Measurements from ENCODE around the gene TBC1D3B.
A peak's percentile ranks its signal among the peaks of the same experiment; 100 is the strongest.
"Not testable (repeated sequence)": the region's sequence is repeated elsewhere in the genome, so short reads cannot be mapped to it uniquely, and the experiment has no call there.

Gene TBC1D3B

DNA sequence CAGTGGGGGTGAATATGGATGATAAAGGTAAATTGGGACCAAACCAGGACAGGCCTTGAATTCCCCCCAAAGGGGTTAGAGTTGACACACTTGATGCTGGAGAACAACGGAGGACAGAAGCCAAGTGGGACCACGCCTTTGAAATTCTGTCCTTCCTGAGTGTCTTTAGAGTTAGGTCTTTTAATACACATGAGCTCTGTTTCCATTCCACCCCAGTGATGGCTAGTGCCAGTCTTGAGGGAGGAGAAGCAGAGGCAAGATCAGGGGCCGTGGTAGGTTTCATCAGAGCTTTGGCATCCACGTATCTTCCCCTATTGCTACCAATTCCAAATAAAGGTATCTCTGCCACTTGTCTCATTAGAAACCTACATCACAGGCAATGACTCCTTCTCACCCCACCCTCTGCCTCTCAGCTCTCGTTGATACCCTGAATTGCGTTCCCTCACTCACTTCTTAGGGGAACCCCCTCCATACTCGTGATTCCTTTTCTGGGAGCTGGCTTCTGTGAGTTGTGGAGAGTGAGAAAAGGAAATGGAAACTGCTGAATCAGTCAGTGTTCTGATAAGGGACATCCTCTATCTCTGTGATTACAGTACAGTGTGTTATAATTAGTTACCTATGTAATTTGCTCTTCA, 22.5 kb upstream of the TBC1D3B start:
- Histone ChIP-seq H3K4me3 (ENCODE audit: low read depth, low read length) (no peak overlapping the region), H3K27ac (ENCODE audit: low read depth, low read length) (no peak overlapping the region), H2AFZ (ENCODE audit: low read length, unreplicated experiment) (no peak overlapping the region), H3K27me3 (ENCODE audit: insufficient read depth, low read length) (no peaks in the 10 kb centered on the region), H3K4me1 (ENCODE audit: control insufficient read depth, insufficient read depth, low read length, unreplicated experiment) (peaks cover 16% of the 10 kb centered on the region), H3K36me3 (ENCODE audit: insufficient read depth, low read length) (no peaks in the 10 kb centered on the region), H3K79me2 (ENCODE audit: control insufficient read depth, insufficient read depth, low read length, unreplicated experiment) (no peaks in the 10 kb centered on the region)

DNA sequence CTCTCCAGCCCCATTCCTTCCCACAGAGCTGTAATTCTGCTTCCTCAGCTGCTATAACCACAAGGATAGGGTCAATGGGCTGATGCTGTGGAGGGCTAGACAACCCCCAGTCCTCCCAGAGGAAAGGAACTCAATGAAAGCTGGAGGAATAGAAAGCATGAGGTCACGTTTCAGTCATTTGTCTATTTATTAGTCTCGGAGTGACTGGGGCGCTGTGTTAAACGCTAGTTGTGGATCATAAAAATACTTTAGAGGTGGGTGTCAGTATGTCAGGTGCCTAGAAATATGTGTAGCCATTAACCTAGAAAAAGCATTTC, 20.9 kb upstream of the TBC1D3B start:
- Histone ChIP-seq H3K27ac (ENCODE audit: low read depth, low read length) (no peak overlapping the region), H3K4me3 (ENCODE audit: low read depth, low read length) (no peak overlapping the region), H3K36me3 (ENCODE audit: insufficient read depth, low read length) (no peaks in the 10 kb centered on the region), H3K27me3 (ENCODE audit: insufficient read depth, low read length) (no peaks in the 10 kb centered on the region), H2AFZ (ENCODE audit: low read length, unreplicated experiment) (no peak overlapping the region), H3K79me2 (ENCODE audit: control insufficient read depth, insufficient read depth, low read length, unreplicated experiment) (no peaks in the 10 kb centered on the region), H3K4me1 (ENCODE audit: control insufficient read depth, insufficient read depth, low read length, unreplicated experiment) (peaks cover 28% of the 10 kb centered on the region)

DNA sequence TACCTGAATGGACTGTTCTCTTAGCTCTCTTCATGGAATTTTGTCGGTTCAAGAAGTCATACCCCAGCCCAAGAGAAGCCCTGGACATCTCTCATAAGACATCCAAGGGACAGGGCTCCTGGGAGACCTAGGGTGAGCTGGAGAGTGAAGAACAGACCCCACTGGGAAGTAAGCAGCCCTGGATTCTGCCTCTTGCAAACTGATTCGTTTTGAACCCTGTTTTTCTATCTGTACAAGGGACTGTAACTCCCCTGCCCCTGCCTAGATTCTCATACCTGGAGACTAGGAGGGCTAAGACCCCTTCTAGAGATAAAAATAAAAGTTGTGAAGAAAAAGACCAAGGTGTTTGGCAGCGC, 19.7 kb upstream of the TBC1D3B start:
- H3K79me2 ChIP-seq (ENCODE audit: control insufficient read depth, insufficient read depth, low read length, unreplicated experiment) = no peaks in the 10 kb centered on the region
- H3K36me3 ChIP-seq (ENCODE audit: insufficient read depth, low read length) = no peaks in the 10 kb centered on the region
- H2AFZ ChIP-seq (ENCODE audit: low read length, unreplicated experiment) = no peak overlapping the region
- H3K27me3 ChIP-seq (ENCODE audit: insufficient read depth, low read length) = no peaks in the 10 kb centered on the region
- H3K4me3 ChIP-seq (ENCODE audit: low read depth, low read length) = no peak overlapping the region
- H3K27ac ChIP-seq (ENCODE audit: low read depth, low read length) = no peak overlapping the region
- H3K4me1 ChIP-seq (ENCODE audit: control insufficient read depth, insufficient read depth, low read length, unreplicated experiment) = peaks cover 35% of the 10 kb centered on the region

- Histone ChIP-seq H3K36me3 (ENCODE audit: insufficient read depth, low read length) (no peaks in the 10 kb centered on the region), H3K79me2 (ENCODE audit: control insufficient read depth, insufficient read depth, low read length, unreplicated experiment) (no peaks in the 10 kb centered on the region), H3K4me1 (ENCODE audit: control insufficient read depth, insufficient read depth, low read length, unreplicated experiment) (peaks cover 36% of the 10 kb centered on the region), H3K27ac (ENCODE audit: low read depth, low read length) (no peak overlapping the region), H3K4me3 (ENCODE audit: low read depth, low read length) (no peak overlapping the region), H2AFZ (ENCODE audit: low read length, unreplicated experiment) (no peak overlapping the region), H3K27me3 (ENCODE audit: insufficient read depth, low read length) (no peaks in the 10 kb centered on the region)
These were observed 19.1 kb upstream of the TBC1D3B start for GRCh38 chr17:36195434-36196130.

- not testable (repeated sequence) for H3K79me2 ChIP-seq (ENCODE audit: control insufficient read depth, insufficient read depth, low read length, unreplicated experiment); H3K4me3 ChIP-seq (ENCODE audit: low read depth, low read length); H3K36me3 ChIP-seq (ENCODE audit: insufficient read depth, low read length); H2AFZ ChIP-seq (ENCODE audit: low read length, unreplicated experiment); H3K27me3 ChIP-seq (ENCODE audit: insufficient read depth, low read length); H3K27ac ChIP-seq (ENCODE audit: low read depth, low read length)
- peaks cover 42% of the 10 kb centered on the region for H3K4me1 ChIP-seq (ENCODE audit: control insufficient read depth, insufficient read depth, low read length, unreplicated experiment)
These were observed 18.5 kb upstream of the TBC1D3B start for GRCh38 chr17:36194832-36195433.

DNA sequence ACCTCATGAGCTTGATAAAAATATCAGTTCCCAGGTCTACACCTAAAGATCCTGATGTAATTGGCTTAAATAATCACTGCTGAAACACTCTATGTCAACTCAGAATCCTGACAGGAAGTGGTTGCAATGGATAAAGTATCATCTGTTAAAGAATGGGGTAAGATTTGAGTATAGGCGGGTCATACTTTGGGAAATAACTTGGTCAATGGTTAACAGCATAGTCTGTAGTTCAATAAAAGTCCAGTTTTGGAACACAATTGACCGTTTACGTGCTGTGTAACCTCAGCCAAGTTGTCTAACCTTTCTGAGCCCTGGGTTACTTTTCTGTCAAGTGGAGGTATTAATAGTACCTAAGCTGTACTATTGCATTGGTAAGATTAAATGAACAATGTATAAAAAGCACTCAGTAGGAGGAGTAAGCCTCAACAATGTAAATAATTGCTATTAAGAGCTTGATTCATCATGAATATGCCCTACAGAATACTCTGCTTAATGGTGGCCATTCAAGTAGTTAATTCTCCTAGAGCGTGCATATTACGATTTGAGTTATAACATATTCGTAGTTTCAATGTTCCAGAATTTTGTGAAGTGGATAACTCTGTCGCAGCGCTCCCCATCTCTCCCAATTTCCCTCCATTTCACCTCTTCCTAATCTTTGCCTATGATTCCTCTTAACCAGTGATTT, 17.9 kb upstream of the TBC1D3B start:
- peaks cover 41% of the 10 kb centered on the region for H3K4me1 ChIP-seq (ENCODE audit: control insufficient read depth, insufficient read depth, low read length, unreplicated experiment)
- not testable (repeated sequence) for H3K4me3 ChIP-seq (ENCODE audit: low read depth, low read length); H3K27me3 ChIP-seq (ENCODE audit: insufficient read depth, low read length); H3K36me3 ChIP-seq (ENCODE audit: insufficient read depth, low read length); H2AFZ ChIP-seq (ENCODE audit: low read length, unreplicated experiment); H3K79me2 ChIP-seq (ENCODE audit: control insufficient read depth, insufficient read depth, low read length, unreplicated experiment); H3K27ac ChIP-seq (ENCODE audit: low read depth, low read length)

- Histone ChIP-seq H3K4me1 (ENCODE audit: control insufficient read depth, insufficient read depth, low read length, unreplicated experiment) (peaks cover 39% of the 10 kb centered on the region), H2AFZ (ENCODE audit: low read length, unreplicated experiment) (no peak overlapping the region), H3K4me3 (ENCODE audit: low read depth, low read length) (no peak overlapping the region)
These were observed 16.9 kb upstream of the TBC1D3B start for GRCh38 chr17:36193216-36193775.

GRCh38 chr17:36190549-36191330, 14.3 kb upstream of the TBC1D3B start:
- H3K4me1 ChIP-seq (ENCODE audit: control insufficient read depth, insufficient read depth, low read length, unreplicated experiment) = peaks cover 27% of the 10 kb centered on the region
- not testable (repeated sequence) for H3K27me3 ChIP-seq (ENCODE audit: insufficient read depth, low read length); H2AFZ ChIP-seq (ENCODE audit: low read length, unreplicated experiment); H3K36me3 ChIP-seq (ENCODE audit: insufficient read depth, low read length); H3K27ac ChIP-seq (ENCODE audit: low read depth, low read length); H3K4me3 ChIP-seq (ENCODE audit: low read depth, low read length); H3K79me2 ChIP-seq (ENCODE audit: control insufficient read depth, insufficient read depth, low read length, unreplicated experiment)

More at GRCh38 chr17:36193216-36193775, 16.9 kb upstream of the TBC1D3B start:
- Histone ChIP-seq H3K27me3 (ENCODE audit: insufficient read depth, low read length) (no peaks in the 10 kb centered on the region), H3K36me3 (ENCODE audit: insufficient read depth, low read length) (no peaks in the 10 kb centered on the region), H3K79me2 (ENCODE audit: control insufficient read depth, insufficient read depth, low read length, unreplicated experiment) (no peaks in the 10 kb centered on the region), H3K27ac (ENCODE audit: low read depth, low read length) (peak overlapping the region; percentile 26; the same call in 1 of the 2 replicates)

GRCh38 chr17:36189993-36190392, 13.6 kb upstream of the TBC1D3B start:
- peaks cover 27% of the 10 kb centered on the region for H3K4me1 ChIP-seq (ENCODE audit: control insufficient read depth, insufficient read depth, low read length, unreplicated experiment)
- H3K27ac ChIP-seq (ENCODE audit: low read depth, low read length) = not testable (repeated sequence)

GRCh38 chr17:36188891-36189306, 12.5 kb upstream of the TBC1D3B start:
- Histone ChIP-seq H3K27me3 (ENCODE audit: insufficient read depth, low read length) (no peaks in the 10 kb centered on the region), H2AFZ (ENCODE audit: low read length, unreplicated experiment) (no peak overlapping the region), H3K36me3 (ENCODE audit: insufficient read depth, low read length) (no peaks in the 10 kb centered on the region), H3K79me2 (ENCODE audit: control insufficient read depth, insufficient read depth, low read length, unreplicated experiment) (peaks cover 6% of the 10 kb centered on the region), H3K27ac (ENCODE audit: low read depth, low read length) (no peak overlapping the region), H3K4me1 (ENCODE audit: control insufficient read depth, insufficient read depth, low read length, unreplicated experiment) (peaks cover 27% of the 10 kb centered on the region), H3K4me3 (ENCODE audit: low read depth, low read length) (no peak overlapping the region)

More at GRCh38 chr17:36189993-36190392, 13.6 kb upstream of the TBC1D3B start:
- H3K27me3 ChIP-seq (ENCODE audit: insufficient read depth, low read length); H3K79me2 ChIP-seq (ENCODE audit: control insufficient read depth, insufficient read depth, low read length, unreplicated experiment); H3K36me3 ChIP-seq (ENCODE audit: insufficient read depth, low read length); H2AFZ ChIP-seq (ENCODE audit: low read length, unreplicated experiment); H3K4me3 ChIP-seq (ENCODE audit: low read depth, low read length): not testable (repeated sequence)
